Neutrophil (primary cell): ENCODE results near the gene TACC2.

Experiments used
- H3K27ac ChIP-seq: fragments of 200-600 bp; sonication (generic); 2 replicates; pipeline ENCODE4 v1.5.1; 2016; ENCODE audit warnings: mild to moderate bottlenecking, moderate library complexity
- H3K27me3 ChIP-seq: fragments of 200-600 bp; sonication (generic); 2 replicates; pipeline ENCODE4 v1.6.0; 2016; ENCODE audit warnings: mild to moderate bottlenecking
- H3K36me3 ChIP-seq: fragments of 200-600 bp; sonication (generic); 2 replicates; pipeline ENCODE4 v1.5.1; 2017
- H3K4me1 ChIP-seq, 2 experiments: fragments of 200-600 bp in 1 of 2; sonication (generic) in 1 of 2; 1 replicate in 1 of 2; 2 replicates in 1 of 2; pipeline versions ENCODE4 v1.5.1 to v1.6.1; 2013 to 2016; ENCODE audit warnings: low read depth in 1 of 2, low read length in 1 of 2, mild to moderate bottlenecking in 1 of 2, moderate library complexity in 1 of 2; ENCODE audit not compliant: control insufficient read depth in 1 of 2, insufficient read depth in 1 of 2
- H3K4me3 ChIP-seq, 2 experiments: fragments of 200-600 bp in 1 of 2; sonication (generic) in 1 of 2; 1 replicate in 1 of 2; 2 replicates in 1 of 2; pipeline ENCODE4 v1.5.1; 2013 to 2016; ENCODE audit warnings: low read depth in 1 of 2, low read length in 1 of 2, mild to moderate bottlenecking in 1 of 2, moderate library complexity in 1 of 2
- H3K9me3 ChIP-seq: fragments of 200-600 bp; sonication (generic); 2 replicates; pipeline ENCODE4 v1.5.1; 2016
- TF ChIP-seq, protein P1 (sequence below): fragments of 200-600 bp; sonication (generic); IDR thresholded peaks from 2 replicates; pipeline ENCODE4 v1.5.1; 2016; ENCODE audit warnings: antibody characterized with exemption

Gene TACC2

DNA sequence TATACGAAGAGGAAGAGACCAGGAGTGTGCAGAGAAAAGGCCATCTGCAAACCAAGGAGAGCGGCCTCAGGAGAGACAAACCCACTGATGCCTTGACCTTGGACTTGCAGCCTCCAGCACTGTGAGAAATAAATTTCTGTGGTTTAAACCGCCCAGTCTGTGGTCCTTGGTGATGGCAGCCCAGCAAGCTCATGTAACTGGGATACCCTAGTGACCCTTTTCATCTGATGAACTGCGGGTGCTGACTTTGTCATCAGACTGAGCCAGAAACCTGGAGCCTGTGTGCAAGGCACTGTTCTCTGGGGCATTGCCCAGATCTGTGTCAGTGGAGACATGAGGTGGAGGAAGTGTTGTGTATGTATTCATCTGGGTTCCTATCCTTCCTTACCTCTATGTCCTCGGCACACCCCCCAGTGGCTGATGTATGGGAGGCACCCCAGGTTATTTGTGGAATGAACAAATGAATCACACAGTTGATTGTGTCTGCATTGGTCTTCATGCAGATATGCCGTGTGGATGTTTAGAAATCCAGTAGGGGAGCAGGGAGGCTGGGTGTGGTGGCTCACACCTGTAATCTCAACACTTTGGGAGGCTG is 217.6 kb downstream of the TACC2 start:
- TF ChIP-seq, protein P1, sequence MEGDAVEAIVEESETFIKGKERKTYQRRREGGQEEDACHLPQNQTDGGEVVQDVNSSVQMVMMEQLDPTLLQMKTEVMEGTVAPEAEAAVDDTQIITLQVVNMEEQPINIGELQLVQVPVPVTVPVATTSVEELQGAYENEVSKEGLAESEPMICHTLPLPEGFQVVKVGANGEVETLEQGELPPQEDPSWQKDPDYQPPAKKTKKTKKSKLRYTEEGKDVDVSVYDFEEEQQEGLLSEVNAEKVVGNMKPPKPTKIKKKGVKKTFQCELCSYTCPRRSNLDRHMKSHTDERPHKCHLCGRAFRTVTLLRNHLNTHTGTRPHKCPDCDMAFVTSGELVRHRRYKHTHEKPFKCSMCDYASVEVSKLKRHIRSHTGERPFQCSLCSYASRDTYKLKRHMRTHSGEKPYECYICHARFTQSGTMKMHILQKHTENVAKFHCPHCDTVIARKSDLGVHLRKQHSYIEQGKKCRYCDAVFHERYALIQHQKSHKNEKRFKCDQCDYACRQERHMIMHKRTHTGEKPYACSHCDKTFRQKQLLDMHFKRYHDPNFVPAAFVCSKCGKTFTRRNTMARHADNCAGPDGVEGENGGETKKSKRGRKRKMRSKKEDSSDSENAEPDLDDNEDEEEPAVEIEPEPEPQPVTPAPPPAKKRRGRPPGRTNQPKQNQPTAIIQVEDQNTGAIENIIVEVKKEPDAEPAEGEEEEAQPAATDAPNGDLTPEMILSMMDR: no peak
- Histone ChIP-seq H3K4me3 (no peak overlapping the region), H3K36me3 (no peaks in the 10 kb centered on the region)

DNA sequence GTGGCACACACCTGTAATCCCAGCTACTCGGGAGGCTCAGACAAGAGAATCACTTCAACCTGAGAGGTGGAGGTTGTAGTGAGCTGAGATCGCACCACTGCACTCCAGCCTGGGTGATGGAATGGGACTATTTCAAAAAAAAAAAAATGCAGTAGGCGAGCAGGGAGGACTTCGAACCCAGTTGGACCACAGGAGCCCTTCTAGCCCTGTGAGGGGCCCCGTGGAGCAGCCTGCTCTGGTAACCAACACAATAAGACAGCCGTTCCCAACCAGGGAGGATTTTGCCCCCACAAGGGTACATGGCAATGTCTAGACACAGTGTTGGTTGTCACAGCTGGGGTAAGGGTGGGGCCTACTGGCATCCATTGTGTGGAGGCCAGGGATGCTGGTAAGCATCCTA is 218.2 kb downstream of the TACC2 start:
- Histone ChIP-seq H3K27ac (no peak overlapping the region), H3K4me1 (no peaks in the 10 kb centered on the region), H3K27me3 (no peaks in the 10 kb centered on the region), H3K9me3 (no peaks in the 10 kb centered on the region), H3K36me3 (no peaks in the 10 kb centered on the region), H3K4me3 (no peak overlapping the region)
- TF ChIP-seq, protein P1: no peak

More for the DNA sequence above, 217.6 kb downstream of the TACC2 start:
- Histone ChIP-seq H3K9me3 (no peaks in the 10 kb centered on the region), H3K27me3 (no peaks in the 10 kb centered on the region), H3K4me1 (no peaks in the 10 kb centered on the region), H3K27ac (no peak overlapping the region)

DNA sequence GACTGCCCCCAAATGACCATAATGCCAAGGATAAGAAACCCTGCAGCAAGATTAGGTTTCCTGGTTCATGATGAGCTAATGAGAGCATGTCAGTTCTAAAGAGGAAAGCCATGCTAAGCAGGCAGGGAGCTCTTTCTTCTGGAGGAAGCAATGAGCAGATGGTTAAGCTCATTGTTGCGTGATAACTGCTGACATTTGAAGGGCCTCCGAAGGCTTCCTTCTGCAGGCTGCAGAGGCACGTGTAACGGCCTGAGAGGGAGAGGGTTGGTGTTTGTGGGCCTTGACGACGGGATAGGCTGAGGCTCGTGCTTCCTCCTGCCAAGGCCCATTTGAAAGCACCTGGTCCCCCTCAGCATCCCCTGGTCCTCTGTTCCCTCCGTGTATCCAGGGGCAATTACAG is 218.6 kb downstream of the TACC2 start:
- Histone ChIP-seq H3K36me3 (no peaks in the 10 kb centered on the region), H3K4me3 (no peak overlapping the region)

DNA sequence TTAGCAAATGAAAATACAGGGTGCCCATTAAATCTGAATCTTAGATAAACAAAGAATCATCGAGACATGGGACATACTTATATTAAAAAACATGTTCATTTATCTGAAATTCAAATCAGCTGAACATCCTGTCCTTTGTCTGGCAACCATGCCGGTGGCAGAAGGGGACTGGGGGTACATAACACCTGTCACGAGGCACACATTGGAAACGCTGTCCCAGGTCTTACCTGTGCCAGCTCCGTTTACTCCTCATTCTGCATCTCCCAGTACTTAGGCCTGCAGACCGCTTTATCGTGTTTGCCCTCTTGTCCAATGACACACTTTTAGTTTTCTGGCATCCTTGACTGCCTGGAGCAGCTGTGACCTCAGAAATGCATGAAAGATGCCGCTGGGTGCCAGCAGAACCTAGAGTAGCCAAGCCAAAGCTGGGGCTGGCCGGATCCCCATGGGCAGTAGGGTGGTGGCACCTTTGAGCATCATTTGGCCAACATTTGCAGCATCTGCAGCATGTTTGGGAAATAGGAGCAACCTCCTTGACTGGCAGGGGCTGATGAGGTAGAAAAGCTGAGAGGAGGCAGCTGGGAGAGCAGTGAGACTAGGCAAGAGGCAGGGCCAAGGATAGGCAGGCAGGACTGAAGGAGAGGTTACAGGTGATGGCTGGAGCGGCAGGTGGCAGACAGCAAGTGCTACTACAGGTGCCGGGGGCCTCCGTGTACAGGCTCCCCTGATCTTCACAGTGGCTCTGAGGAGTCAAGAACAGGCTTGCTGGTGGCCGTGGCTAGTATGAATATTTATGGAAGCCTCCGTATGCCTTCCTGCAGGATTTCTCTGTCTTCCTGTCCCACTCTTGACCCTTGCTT is 219.8 kb downstream of the TACC2 start:
- Histone ChIP-seq H3K9me3 (no peaks in the 10 kb centered on the region), H3K4me3 (no peak overlapping the region), H3K36me3 (no peaks in the 10 kb centered on the region), H3K27me3 (no peaks in the 10 kb centered on the region), H3K4me1 (no peaks in the 10 kb centered on the region), H3K27ac (no peak overlapping the region)
- TF ChIP-seq, protein P1: no peak

More for the DNA sequence above, 218.6 kb downstream of the TACC2 start:
- TF ChIP-seq, protein P1: no peak
- Histone ChIP-seq H3K9me3 (no peaks in the 10 kb centered on the region), H3K27ac (no peak overlapping the region), H3K27me3 (no peaks in the 10 kb centered on the region), H3K4me1 (no peaks in the 10 kb centered on the region)

DNA sequence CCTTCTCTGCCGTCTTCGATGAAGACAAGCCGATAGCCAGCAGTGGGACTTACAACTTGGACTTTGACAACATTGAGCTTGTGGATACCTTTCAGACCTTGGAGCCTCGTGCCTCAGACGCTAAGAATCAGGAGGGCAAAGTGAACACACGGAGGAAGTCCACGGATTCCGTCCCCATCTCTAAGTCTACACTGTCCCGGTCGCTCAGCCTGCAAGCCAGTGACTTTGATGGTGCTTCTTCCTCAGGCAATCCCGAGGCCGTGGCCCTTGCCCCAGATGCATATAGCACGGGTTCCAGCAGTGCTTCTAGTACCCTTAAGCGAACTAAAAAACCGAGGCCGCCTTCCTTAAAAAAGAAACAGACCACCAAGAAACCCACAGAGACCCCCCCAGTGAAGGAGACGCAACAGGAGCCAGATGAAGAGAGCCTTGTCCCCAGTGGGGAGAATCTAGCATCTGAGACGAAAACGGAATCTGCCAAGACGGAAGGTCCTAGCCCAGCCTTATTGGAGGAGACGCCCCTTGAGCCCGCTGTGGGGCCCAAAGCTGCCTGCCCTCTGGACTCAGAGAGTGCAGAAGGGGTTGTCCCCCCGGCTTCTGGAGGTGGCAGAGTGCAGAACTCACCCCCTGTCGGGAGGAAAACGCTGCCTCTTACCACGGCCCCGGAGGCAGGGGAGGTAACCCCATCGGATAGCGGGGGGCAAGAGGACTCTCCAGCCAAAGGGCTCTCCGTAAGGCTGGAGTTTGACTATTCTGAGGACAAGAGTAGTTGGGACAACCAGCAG is 221.7 kb downstream of the TACC2 start:
- Histone ChIP-seq H3K27ac (no peak overlapping the region), H3K4me1 (no peaks in the 10 kb centered on the region), H3K36me3 (no peaks in the 10 kb centered on the region), H3K4me3 (no peak overlapping the region), H3K27me3 (no peaks in the 10 kb centered on the region), H3K9me3 (no peaks in the 10 kb centered on the region)
- TF ChIP-seq, protein P1: no peak
